ENCODE measurements around the gene GCH1.

- TF ChIP-seq, protein P1, sequence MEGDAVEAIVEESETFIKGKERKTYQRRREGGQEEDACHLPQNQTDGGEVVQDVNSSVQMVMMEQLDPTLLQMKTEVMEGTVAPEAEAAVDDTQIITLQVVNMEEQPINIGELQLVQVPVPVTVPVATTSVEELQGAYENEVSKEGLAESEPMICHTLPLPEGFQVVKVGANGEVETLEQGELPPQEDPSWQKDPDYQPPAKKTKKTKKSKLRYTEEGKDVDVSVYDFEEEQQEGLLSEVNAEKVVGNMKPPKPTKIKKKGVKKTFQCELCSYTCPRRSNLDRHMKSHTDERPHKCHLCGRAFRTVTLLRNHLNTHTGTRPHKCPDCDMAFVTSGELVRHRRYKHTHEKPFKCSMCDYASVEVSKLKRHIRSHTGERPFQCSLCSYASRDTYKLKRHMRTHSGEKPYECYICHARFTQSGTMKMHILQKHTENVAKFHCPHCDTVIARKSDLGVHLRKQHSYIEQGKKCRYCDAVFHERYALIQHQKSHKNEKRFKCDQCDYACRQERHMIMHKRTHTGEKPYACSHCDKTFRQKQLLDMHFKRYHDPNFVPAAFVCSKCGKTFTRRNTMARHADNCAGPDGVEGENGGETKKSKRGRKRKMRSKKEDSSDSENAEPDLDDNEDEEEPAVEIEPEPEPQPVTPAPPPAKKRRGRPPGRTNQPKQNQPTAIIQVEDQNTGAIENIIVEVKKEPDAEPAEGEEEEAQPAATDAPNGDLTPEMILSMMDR (IDR thresholded peaks at IDR 0.05; ENCODE audit: low read length): no peak
- TF ChIP-seq EZH2 (IDR thresholded peaks at IDR 0.05; ENCODE audit: borderline replicate concordance, low read length): no peak
Observed at GRCh38 chr14:54828037-54828436, 74.6 kb downstream of the GCH1 start.
